Body of pancreas (tissue), 4 donors: Measurements from ENCODE around the gene KDM2A.

Experiments
- CTCF ChIP-seq, 7 experiments: fragments of 450-650 bp in 4 of 7; fragments of 200-600 bp in 3 of 7; sonication (generic) in 3 of 7; IDR thresholded peaks; one replicate each; pipeline ENCODE4 v1.5.1; 2016 to 2019; ENCODE audit warnings: antibody characterized with exemption in 7 of 7
- POLR2A ChIP-seq, 3 donors: fragments of 450-650 bp; IDR thresholded peaks; one replicate each; pipeline ENCODE4 v1.6.1; 2016; ENCODE audit warnings: antibody characterized with exemption in 3 of 3, mild to moderate bottlenecking in 2 of 3

- TF ChIP-seq CTCF (IDR thresholded peaks at IDR 0.05) = no peak
- TF ChIP-seq POLR2A (IDR thresholded peaks at IDR 0.05) = no peak
Observed at GRCh38 chr11:67278135-67278938, 159.3 kb downstream of the KDM2A start.
